ENCODE data around the gene CMBL. TPM values are rescaled to one million over a fixed set of nuclear protein-coding genes. Genes with fewer than 3 reads are reported as not detected.
A peak's percentile ranks its signal among the peaks of the same experiment; 100 is the strongest.

CMBL gene
- total and polyA plus RNA-seq, 2 of the 13 experiments (the other 11 are each of a cell fraction or from before 2014, with no cell fraction given): 11.5 to 17.0 TPM

DNA sequence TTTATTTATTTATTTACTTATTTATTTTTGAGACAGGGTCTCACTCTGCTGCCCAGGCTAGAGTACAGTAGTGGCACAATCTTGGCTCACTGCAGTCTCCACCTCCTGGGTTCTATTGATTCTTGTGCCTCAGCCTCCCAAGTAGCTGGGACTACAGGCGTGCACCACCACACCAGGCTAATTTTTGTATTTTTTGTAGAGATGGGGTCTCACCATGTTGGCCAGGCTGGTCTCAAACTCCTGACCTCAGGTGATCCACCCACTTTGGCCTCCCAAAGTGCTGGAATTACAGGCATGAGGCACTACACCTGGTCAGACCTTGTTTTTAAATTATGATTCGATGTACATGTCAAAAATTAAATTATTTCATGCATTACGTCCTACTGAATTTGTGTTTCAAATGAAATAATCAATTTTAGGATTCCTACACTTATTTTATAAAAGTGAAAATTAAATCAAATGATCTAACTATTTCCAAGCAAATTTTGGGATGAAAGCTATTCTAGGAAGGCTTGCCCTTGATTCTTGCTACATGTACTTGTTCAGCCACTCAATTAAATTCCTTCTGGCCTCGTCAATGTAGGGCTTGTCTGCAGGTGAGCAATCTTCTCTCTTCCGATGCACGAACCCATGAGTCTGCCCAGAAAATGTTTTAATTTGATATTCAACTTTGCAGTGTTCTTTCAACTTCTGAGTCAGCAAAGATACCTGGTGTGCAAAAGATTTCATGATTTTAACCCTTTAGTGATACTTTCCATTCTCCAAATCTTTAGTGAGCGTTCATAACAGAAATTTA, 27.6 kb downstream of the CMBL start:
- DNase-seq (ENCODE audit: low spot score): no peak
- TF ChIP-seq, protein P1, sequence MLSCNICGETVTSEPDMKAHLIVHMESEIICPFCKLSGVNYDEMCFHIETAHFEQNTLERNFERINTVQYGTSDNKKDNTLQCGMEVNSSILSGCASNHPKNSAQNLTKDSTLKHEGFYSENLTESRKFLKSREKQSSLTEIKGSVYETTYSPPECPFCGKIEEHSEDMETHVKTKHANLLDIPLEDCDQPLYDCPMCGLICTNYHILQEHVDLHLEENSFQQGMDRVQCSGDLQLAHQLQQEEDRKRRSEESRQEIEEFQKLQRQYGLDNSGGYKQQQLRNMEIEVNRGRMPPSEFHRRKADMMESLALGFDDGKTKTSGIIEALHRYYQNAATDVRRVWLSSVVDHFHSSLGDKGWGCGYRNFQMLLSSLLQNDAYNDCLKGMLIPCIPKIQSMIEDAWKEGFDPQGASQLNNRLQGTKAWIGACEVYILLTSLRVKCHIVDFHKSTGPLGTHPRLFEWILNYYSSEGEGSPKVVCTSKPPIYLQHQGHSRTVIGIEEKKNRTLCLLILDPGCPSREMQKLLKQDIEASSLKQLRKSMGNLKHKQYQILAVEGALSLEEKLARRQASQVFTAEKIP (CRISPR knock-in tag; IDR thresholded peaks at IDR 0.05; ENCODE audit: borderline replicate concordance): no peak
- 0 out of 2 replicates have a peak, but pooled peaks have one; percentile 7 for TF ChIP-seq MAFF (IDR thresholded peaks at IDR 0.05; ENCODE audit: low read depth, low read length)
- TF ChIP-seq, protein P2, sequence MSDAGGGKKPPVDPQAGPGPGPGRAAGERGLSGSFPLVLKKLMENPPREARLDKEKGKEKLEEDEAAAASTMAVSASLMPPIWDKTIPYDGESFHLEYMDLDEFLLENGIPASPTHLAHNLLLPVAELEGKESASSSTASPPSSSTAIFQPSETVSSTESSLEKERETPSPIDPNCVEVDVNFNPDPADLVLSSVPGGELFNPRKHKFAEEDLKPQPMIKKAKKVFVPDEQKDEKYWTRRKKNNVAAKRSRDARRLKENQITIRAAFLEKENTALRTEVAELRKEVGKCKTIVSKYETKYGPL (CRISPR knock-in tag; IDR thresholded peaks at IDR 0.05): no peak
- TF ChIP-seq MAFK (conservative IDR thresholded peaks at IDR 0.05 in 1 of 2, IDR thresholded peaks at IDR 0.05 in 1 of 2; ENCODE audit: low read length in 2 of 2): peak in 1 of 2 experiments; percentile 15; a peak in 1 of 4 replicates
- no peak for TF ChIP-seq HMG20A (CRISPR knock-in tag; IDR thresholded peaks at IDR 0.05; ENCODE audit: borderline replicate concordance)
- no peak for TF ChIP-seq ZFP62 (CRISPR knock-in tag; IDR thresholded peaks at IDR 0.05)
- TF ChIP-seq, protein P3, sequence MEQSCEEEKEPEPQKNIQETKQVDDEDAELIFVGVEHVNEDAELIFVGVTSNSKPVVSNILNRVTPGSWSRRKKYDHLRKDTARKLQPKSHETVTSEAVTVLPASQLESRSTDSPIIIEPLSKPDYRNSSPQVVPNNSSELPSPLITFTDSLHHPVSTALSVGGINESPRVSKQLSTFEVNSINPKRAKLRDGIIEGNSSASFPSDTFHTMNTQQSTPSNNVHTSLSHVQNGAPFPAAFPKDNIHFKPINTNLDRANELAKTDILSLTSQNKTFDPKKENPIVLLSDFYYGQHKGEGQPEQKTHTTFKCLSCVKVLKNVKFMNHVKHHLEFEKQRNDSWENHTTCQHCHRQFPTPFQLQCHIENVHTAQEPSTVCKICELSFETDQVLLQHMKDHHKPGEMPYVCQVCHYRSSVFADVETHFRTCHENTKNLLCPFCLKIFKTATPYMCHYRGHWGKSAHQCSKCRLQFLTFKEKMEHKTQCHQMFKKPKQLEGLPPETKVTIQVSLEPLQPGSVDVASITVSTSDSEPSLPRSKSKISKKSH (CRISPR knock-in tag; IDR thresholded peaks at IDR 0.05; ENCODE audit: borderline replicate concordance): no peak
- TF ChIP-seq ZNF317 (CRISPR knock-in tag; IDR thresholded peaks at IDR 0.05): no peak
- TF ChIP-seq, protein P4, sequence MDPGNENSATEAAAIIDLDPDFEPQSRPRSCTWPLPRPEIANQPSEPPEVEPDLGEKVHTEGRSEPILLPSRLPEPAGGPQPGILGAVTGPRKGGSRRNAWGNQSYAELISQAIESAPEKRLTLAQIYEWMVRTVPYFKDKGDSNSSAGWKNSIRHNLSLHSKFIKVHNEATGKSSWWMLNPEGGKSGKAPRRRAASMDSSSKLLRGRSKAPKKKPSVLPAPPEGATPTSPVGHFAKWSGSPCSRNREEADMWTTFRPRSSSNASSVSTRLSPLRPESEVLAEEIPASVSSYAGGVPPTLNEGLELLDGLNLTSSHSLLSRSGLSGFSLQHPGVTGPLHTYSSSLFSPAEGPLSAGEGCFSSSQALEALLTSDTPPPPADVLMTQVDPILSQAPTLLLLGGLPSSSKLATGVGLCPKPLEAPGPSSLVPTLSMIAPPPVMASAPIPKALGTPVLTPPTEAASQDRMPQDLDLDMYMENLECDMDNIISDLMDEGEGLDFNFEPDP (CRISPR knock-in tag; conservative IDR thresholded peaks at IDR 0.05): no peak
- TF ChIP-seq, protein P5, sequence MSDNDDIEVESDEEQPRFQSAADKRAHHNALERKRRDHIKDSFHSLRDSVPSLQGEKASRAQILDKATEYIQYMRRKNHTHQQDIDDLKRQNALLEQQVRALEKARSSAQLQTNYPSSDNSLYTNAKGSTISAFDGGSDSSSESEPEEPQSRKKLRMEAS (IDR thresholded peaks at IDR 0.05): no peak
- TF ChIP-seq ELF1 (CRISPR knock-in tag; IDR thresholded peaks at IDR 0.05): no peak
- POLR2A ChIA-PET: no interaction called here
- no peak for FAIRE-seq
- Histone ChIP-seq H3K4me1 (ENCODE audit: insufficient read depth, low read length) (peaks cover 11% of the 10 kb centered on the region), H3K9ac (ENCODE audit: insufficient read depth, low read depth, low read length) (no peak overlapping the region), H2AFZ (ENCODE audit: low read length) (no peak overlapping the region), H3K79me2 (ENCODE audit: insufficient read depth, low read length) (no peaks in the 10 kb centered on the region), H3K4me3 (replicated peaks in 1 of 3; ENCODE audit: insufficient read depth in 1 of 3, low read depth in 2 of 3, low read length in 3 of 3) (no peak overlapping the region), H3K36me3 (replicated peaks in 1 of 2; ENCODE audit: control insufficient read depth in 1 of 2, insufficient read depth in 2 of 2, low read length in 2 of 2) (no peaks in the 10 kb centered on the region; a peak in 1 of 5 replicates), H3K9me3 (ENCODE audit: low read length) (no peaks in the 10 kb centered on the region), H3K27ac (ENCODE audit: extremely low read length, insufficient read depth, low read length) (no peak overlapping the region), H3K27me3 (ENCODE audit: control insufficient read depth in 1 of 2, insufficient read depth in 2 of 2, low read length in 2 of 2) (no peaks in the 10 kb centered on the region), H3K4me2 (ENCODE audit: low read depth, low read length) (no peak overlapping the region), H4K20me1 (ENCODE audit: insufficient read depth, low read length) (no peaks in the 10 kb centered on the region)
- no peak for ATAC-seq
- WGBS (ENCODE audit: low lambda C conversion rate): 89% methylated on average over 7 of the region's 7 CpGs
- TSS peak; percentile 83 for BruUV-seq (replicated peaks)
- CTCF ChIA-PET (ENCODE audit: low intra/inter-chr PET ratio, low total read pairs): no interaction called here
- in situ Hi-C loops (cut with HindIII; ENCODE audit: extremely low pct_ligation_motif_present, low pct_unique_long_range_greater_than_20kb): loop anchor here (10.0 kb wide), 2 partner anchors 85 to 345 kb away; no protein-coding TSS in a partner anchor
- intact Hi-C loops (cut with micrococcal nuclease; ENCODE audit: unreplicated experiment): no loop called here

Data from HepG2 (cell line).